IMR-90 (cell line): ENCODE results near the gene CHAF1B. TPM values are rescaled to one million over a fixed set of nuclear protein-coding genes. Genes with fewer than 3 reads are reported as not detected.

ENCODE experiments used
- ATAC-seq: fragments of 200-7000 bp; cut with Tn5 transposase; 2 replicates; pipeline ENCODE4 v1.9.1; 2020; ENCODE audit warnings: low read depth, mild to moderate bottlenecking, moderate library complexity
- BruUV-seq: library from RNA; stranded (reverse); fragments of 400-500 nt; replicated peaks from 2 replicates; lab custom pipeline; 2021; lab: Mats Ljungman, UMichigan
- CTCF ChIA-PET: fragments of 300-600 bp; formaldehyde crosslinking; extraction: SDS; loops from one replicate; lab custom pipeline; 2021; ENCODE audit warnings: antibody characterized with exemption; lab: Yijun Ruan, JAX
- POLR2A ChIA-PET: fragments of 300-600 bp; sonication (Branson Sonifier 250); formaldehyde crosslinking; loops from one replicate; lab custom pipeline; 2022; ENCODE audit warnings: antibody characterized with exemption; ENCODE audit not compliant: unreplicated experiment; lab: Charles Lee
- DNase-seq: peaks from one replicate; pipeline ENCODE4 v3.0.0; 2013
- H2AFZ ChIP-seq: replicated peaks from 2 replicates; pipeline ENCODE3; 2013; ENCODE audit warnings: low read length, mild to moderate bottlenecking; ENCODE audit not compliant: poor library complexity
- H2AK5ac ChIP-seq: 2 replicates; pipeline ENCODE4 v1.6.1; 2013; ENCODE audit warnings: low read depth, low read length, inconsistent platforms
- H2AK9ac ChIP-seq: replicated peaks from 2 replicates; pipeline ENCODE3; 2013; ENCODE audit warnings: mild to moderate bottlenecking, low read depth, low read length, moderate library complexity; ENCODE audit not compliant: poor library complexity
- H2BK120ac ChIP-seq: 2 replicates; pipeline ENCODE4 v1.6.1; 2013; ENCODE audit warnings: low read depth, low read length, inconsistent platforms
- H2BK15ac ChIP-seq: 3 replicates; pipeline ENCODE4 v1.6.1; 2013; ENCODE audit warnings: low read depth, low read length, inconsistent platforms
- H2BK20ac ChIP-seq: 2 replicates; pipeline ENCODE4 v1.6.1; 2013; ENCODE audit warnings: low read depth, mild to moderate bottlenecking, inconsistent platforms, low read length, moderate library complexity
- H2BK5ac ChIP-seq: 2 replicates; pipeline ENCODE4 v1.6.1; 2013; ENCODE audit warnings: mild to moderate bottlenecking, low read depth, low read length, inconsistent platforms; ENCODE audit not compliant: poor library complexity, severe bottlenecking
- H3K14ac ChIP-seq: replicated peaks from 2 replicates; pipeline ENCODE4 v1.6.1; 2013; ENCODE audit warnings: low read depth, low read length, inconsistent platforms
- H3K18ac ChIP-seq: 2 replicates; pipeline ENCODE4 v1.6.1; 2013; ENCODE audit warnings: low read depth, low read length, control low read depth
- H3K23ac ChIP-seq: 2 replicates; pipeline ENCODE4 v1.6.1; 2013; ENCODE audit warnings: low read depth, low read length, inconsistent platforms
- H3K27ac ChIP-seq: 2 replicates; pipeline ENCODE4 v1.5.1; 2013; ENCODE audit warnings: mild to moderate bottlenecking, control low read depth, low read length; ENCODE audit not compliant: insufficient read depth
- H3K27me3 ChIP-seq: 2 replicates; pipeline ENCODE4 v1.6.1; 2013; ENCODE audit warnings: low read length; ENCODE audit not compliant: control insufficient read depth, insufficient read depth
- H3K36me3 ChIP-seq: 2 replicates; pipeline ENCODE4 v1.6.1; 2013; ENCODE audit warnings: low read length, mixed read lengths; ENCODE audit not compliant: control insufficient read depth, insufficient read depth
- H3K4ac ChIP-seq: 2 replicates; pipeline ENCODE4 v1.6.1; 2013; ENCODE audit warnings: low read depth, low read length, inconsistent platforms
- H3K4me1 ChIP-seq: 2 replicates; pipeline ENCODE4 v1.6.1; 2013; ENCODE audit warnings: low read length, mixed read lengths; ENCODE audit not compliant: control insufficient read depth, insufficient read depth
- H3K4me2 ChIP-seq: 2 replicates; pipeline ENCODE4 v1.6.1; 2013; ENCODE audit warnings: low read depth, mild to moderate bottlenecking, control low read depth, low read length, moderate library complexity
- H3K4me3 ChIP-seq: 2 replicates; pipeline ENCODE4 v1.5.1; 2013; ENCODE audit warnings: low read depth, mild to moderate bottlenecking, control low read depth, low read length, moderate library complexity; ENCODE audit not compliant: insufficient read depth
- H3K56ac ChIP-seq: 2 replicates; pipeline ENCODE4 v1.6.1; 2013; ENCODE audit warnings: low read length, inconsistent platforms; ENCODE audit not compliant: insufficient read depth; ENCODE audit errors: extremely low read depth
- H3K79me1 ChIP-seq, 2 experiments: 2 replicates each; pipeline ENCODE4 v1.6.1; 2013; ENCODE audit warnings: low read length in 2 of 2, inconsistent platforms in 1 of 2, low read depth in 1 of 2
- H3K9ac ChIP-seq: 2 replicates; pipeline ENCODE4 v1.6.1; 2013; ENCODE audit warnings: low read depth, low read length, control low read depth
- H3K9me1 ChIP-seq: 2 replicates; pipeline ENCODE4 v1.6.1; 2013; ENCODE audit warnings: low read length, inconsistent platforms; ENCODE audit not compliant: insufficient read depth
- H3K9me3 ChIP-seq: 2 replicates; pipeline ENCODE4 v1.6.1; 2013; ENCODE audit warnings: low read length; ENCODE audit not compliant: control insufficient read depth, insufficient read depth
- H4K20me1 ChIP-seq: 2 replicates; pipeline ENCODE4 v1.6.1; 2013; ENCODE audit warnings: low read length, inconsistent platforms; ENCODE audit not compliant: insufficient read depth
- H4K5ac ChIP-seq: 2 replicates; pipeline ENCODE4 v1.6.1; 2013; ENCODE audit warnings: mild to moderate bottlenecking, low read depth, low read length, control low read depth
- H4K8ac ChIP-seq, 2 experiments: 2 replicates each; pipeline ENCODE4 v1.6.1; 2013; ENCODE audit warnings: low read depth in 2 of 2, low read length in 2 of 2, control low read depth in 1 of 2, inconsistent platforms in 1 of 2
- H4K91ac ChIP-seq: 2 replicates; pipeline ENCODE4 v1.6.1; 2013; ENCODE audit warnings: low read depth, low read length, inconsistent platforms; ENCODE audit not compliant: insufficient read depth
- CEBPB ChIP-seq: IDR thresholded peaks from 2 replicates; pipeline ENCODE4 v1.6.1; 2012; ENCODE audit warnings: low read depth, low read length, improper control_type of control experiment
- CTCF ChIP-seq: conservative IDR thresholded peaks from 2 replicates; pipeline ENCODE4 v1.5.1; 2012; ENCODE audit warnings: mild to moderate bottlenecking, low read depth, low read length, improper control_type of control experiment
- WGBS, 2 experiments: methylation state at CpG; one replicate each; pipeline versions ENCODE4 v1.1.5 to v1.1.7; 2013; ENCODE audit warnings: missing lambda C conversion rate in 2 of 2; ENCODE audit not compliant: insufficient read length in 1 of 2; ENCODE audit errors: extremely low coverage in 2 of 2; 5-methylcytosine and 5-hydroxymethylcytosine counted together
- dilution Hi-C: fragments of 300-500 bp; cut with HindIII; formaldehyde crosslinking; loops from one replicate; pipeline ENCODE4 v1.14.3; 2018; ENCODE audit warnings: low sequenced_read_pairs; ENCODE audit not compliant: unreplicated experiment
- in situ Hi-C: fragments of 300-500 bp; cut with MboI; formaldehyde crosslinking; loops from 3 replicates; pipeline ENCODE4 v1.14.3; 2019; ENCODE audit warnings: low sequenced_read_pairs, inconsistent platforms, mixed read lengths
- intact Hi-C: fragments of 100-400 bp; cut with micrococcal nuclease; formaldehyde crosslinking; loops from 2 replicates; pipeline ENCODE4 v1.10.0; 2022
- polyA plus RNA-seq, 3 experiments: library from polyadenylated mRNA; depleted of rRNA; stranded (reverse); fragments of >200 nt; gene quantifications; 2 replicates each; pipeline ENCODE4 v1.2.3, GENCODE V29; 2012; ENCODE audit warnings: low replicate concordance in 1 of 3
- total RNA-seq: library from RNA; depleted of rRNA; stranded (reverse); fragments of >200 nt; gene quantifications from 2 replicates; pipeline ENCODE4 v1.2.3, GENCODE V29; 2012

Gene CHAF1B
- total and polyA plus RNA-seq, 2 of the 4 experiments (the other 2 are of a cell fraction), result 4.5 to 6.4 TPM

GRCh38 chr21:36436829-36437744 is 51.9 kb downstream of the CHAF1B start:
- no peak overlapping the region for H3K4me2 ChIP-seq
- no peak overlapping the region for H4K5ac ChIP-seq
- CTCF ChIA-PET, result no interaction called here
- no peaks in the 10 kb centered on the region for H4K20me1 ChIP-seq
- POLR2A ChIA-PET, result interaction anchor here (0.6 kb wide), 1 partner anchor 29 kb away, joined by 4 read pairs; no protein-coding TSS in a partner anchor
- no TSS peak for BruUV-seq
- TF ChIP-seq CEBPB (peak; percentile 11; the same call in 1 of the 2 replicates), CTCF (no peak)
- no peak overlapping the region for H4K8ac ChIP-seq
- no peak overlapping the region for H4K91ac ChIP-seq
- no peak overlapping the region for H2AK9ac ChIP-seq
- H3K36me3 ChIP-seq, result no peaks in the 10 kb centered on the region
- H3K9me3 ChIP-seq, result no peaks in the 10 kb centered on the region
- H3K18ac ChIP-seq, result no peak overlapping the region
- no peak overlapping the region for H2BK5ac ChIP-seq
- peaks cover 2% of the 10 kb centered on the region; the same call in 1 of the 2 replicates for H3K4me1 ChIP-seq
- H2BK20ac ChIP-seq, result no peak overlapping the region
- no peak overlapping the region for H3K14ac ChIP-seq
- no peak overlapping the region for H2AFZ ChIP-seq
- no peaks in the 10 kb centered on the region for H3K79me1 ChIP-seq
- no peak overlapping the region for H3K23ac ChIP-seq
- H3K4ac ChIP-seq, result no peak overlapping the region
- 100% methylated on average over 2 of the region's 5 CpGs; no CpG with 5 or more reads in 1 of the 2 experiments for WGBS, 2 experiments
- intact Hi-C loops, result no loop called here
- no peaks in the 10 kb centered on the region; the same call in 1 of the 2 replicates for H3K9me1 ChIP-seq
- H2BK120ac ChIP-seq, result no peak overlapping the region
- no peak overlapping the region for H2BK15ac ChIP-seq
- H3K4me3 ChIP-seq, result no peak overlapping the region
- H3K9ac ChIP-seq, result no peak overlapping the region
- ATAC-seq (peak; percentile 52), DNase-seq (no peak)
- dilution Hi-C loops, result no loop called here
- H3K27me3 ChIP-seq, result no peaks in the 10 kb centered on the region
- no peak overlapping the region for H2AK5ac ChIP-seq
- no peak overlapping the region for H3K27ac ChIP-seq
- no peak overlapping the region for H3K56ac ChIP-seq
- in situ Hi-C loops, result no loop called here
